Renal cortex interstitium (tissue), 11 donors: ENCODE results near the gene RNPS1. TPM values are rescaled to one million over a fixed set of nuclear protein-coding genes. Genes with fewer than 3 reads are reported as not detected.

Source experiments
- DNase-seq, 11 donors: peaks; one replicate each; pipeline ENCODE4 v3.0.0-alpha.2; 2013; ENCODE audit warnings: low read depth in 9 of 11, low spot score in 4 of 11; ENCODE audit errors: extremely low read depth in 1 of 11
- polyA plus RNA-seq, 3 donors: library from polyadenylated mRNA; unstranded; fragments of 120-200 nt; gene quantifications; one replicate each; pipeline ENCODE4 v1.2.1, GENCODE V29; 2013; ENCODE audit not compliant: insufficient read length in 3 of 3

RNPS1 gene
- polyA plus RNA-seq, 3 donors = 194 to 231 (median 219) TPM

DNA sequence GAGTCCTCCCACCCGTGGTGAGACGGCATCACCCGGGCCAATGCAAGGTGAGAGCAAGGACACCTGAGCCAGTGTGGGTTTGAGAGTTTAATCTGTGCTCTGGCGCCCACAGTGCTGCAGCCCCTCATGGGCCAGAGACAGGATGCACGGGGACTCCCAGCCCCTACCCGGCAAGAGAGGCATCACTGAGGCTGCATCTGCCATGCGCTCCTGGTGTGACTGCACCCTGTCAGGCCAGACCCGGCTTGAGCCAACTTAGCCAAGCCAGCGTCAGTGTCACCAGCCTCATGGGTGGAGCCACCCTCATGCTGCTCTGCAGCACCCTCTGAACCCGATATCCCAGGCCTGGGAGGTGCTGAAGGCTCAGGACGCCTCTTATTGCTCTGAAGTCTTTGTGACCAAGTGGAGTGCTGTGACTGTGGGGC is 56.0 kb downstream of the RNPS1 start:
- DNase-seq = no peak

DNA sequence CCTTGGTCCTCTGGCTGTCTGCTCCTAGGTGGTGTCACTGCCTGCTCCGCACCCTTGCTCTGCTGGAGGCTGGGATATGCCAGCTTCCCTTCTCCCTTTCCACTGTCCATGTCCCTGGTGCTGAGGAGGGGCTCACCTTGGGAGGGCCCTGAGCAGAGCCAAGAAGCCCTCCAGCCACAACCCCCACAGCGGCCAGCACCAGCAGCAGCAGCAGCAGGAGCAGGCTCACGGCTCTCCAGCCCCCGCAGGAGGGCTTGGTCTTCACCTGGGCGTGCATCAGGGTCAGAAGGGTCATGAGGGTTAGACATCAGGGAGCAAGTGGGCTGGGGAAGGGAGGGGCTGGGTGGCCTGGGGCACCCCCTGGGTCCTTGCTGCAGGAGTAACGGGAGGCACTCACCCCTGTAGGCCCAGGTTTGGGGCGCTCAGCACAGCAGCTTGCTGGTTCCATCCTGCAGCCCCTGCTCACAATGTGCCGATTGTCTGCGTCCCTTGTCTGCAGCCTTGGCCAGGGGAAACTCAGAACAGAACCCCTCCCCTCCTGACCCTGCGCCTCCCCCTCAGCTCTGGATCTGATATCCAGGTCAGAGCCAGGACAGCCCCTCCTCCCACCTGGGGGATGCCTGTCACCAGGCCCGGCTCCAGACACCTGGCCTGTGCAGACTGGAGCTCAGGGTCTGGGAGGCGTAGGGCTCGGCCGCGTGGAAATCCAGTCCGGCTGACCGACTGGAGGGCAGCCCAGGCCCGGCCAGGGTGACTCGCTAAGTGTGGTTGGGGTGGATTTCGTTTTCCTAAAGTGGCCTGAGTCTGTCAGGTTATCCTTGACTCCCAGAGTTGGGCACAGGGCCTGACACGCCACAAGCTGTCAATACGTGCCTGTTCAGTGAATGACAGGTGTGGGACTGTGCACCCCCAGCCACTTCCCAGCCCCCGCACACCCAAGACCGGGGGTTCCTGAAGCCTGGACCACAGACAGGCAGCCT is 57.2 kb downstream of the RNPS1 start, which contains the start of gene BRICD5:
BRICD5 (minus strand) TSS at position 478 of the 980 bp plus-strand sequence; CDS start at position 448, 30 bp downstream.
- no peak for DNase-seq

DNA sequence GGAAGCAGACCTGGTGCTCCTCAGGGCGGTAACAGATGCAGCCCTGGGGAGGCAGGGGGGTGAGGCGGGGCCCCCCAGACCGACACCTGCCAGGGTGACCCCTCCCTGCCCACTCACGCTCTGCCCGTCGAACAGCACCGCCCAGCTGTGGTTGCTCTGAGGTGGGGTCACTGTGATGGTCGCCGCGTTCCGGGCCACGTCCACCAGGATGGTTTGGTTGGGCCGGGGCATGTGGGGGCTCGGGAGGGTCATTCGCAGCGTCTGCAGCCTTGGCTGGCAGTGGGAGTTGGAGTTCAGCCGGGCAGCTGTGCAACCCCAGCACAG is 58.0 kb downstream of the RNPS1 start:
- no peak for DNase-seq

DNA sequence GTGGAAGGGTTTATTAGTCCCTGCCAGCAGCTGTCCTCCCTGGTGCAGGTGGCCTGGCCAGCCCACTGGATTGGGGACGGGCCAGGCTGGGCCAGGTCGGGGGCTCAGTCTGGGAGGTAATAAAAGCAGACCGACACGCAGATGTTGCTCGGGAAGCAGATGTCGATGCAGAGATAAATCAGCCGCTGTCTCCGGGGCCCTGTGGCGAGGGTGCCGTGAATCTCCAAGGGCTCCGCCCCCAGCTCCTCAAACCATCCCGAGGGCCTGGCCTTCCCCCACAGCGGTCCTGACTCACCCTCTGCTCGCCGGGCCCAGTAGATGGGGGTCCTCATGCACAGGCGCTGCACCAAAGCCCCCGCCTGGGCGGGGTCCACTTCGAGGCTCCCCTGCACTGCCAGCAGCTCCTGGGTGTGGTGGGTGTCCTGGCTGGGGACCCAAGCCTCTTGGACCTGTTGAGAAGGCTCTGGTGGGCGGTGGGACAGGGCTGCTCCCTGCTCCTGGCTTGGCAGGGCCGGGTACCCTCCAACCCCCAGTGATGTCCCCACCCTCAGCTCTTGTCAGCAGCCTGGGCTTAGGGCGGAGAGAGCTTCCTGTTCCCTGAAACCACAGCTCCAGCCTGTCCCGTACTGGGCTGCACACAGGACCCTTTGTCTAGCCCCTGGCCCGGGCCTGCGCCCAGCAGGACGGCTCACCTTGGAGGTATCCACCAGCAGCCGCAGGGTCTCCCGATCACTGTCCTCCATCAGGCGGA is 58.5 kb downstream of the RNPS1 start:
- DNase-seq = no peak

DNA sequence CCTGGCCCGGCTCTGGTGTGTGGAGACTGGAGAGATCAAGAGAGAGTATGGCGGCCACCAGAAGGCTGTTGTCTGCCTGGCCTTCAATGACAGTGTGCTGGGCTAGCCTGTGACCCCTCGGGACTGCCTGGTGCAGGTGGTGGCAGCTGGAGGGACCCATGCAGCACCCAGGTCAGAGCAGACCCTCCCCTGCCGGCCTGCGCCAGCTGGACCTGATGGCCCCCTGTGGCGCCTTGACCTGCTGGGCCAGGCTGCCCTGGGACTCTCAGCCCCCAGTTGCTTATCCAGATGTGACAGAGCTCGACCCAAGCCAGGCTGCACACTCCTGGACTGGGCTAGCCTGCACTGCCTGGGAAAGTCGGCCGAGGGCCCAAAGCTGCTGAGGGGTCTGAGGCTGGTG is 59.2 kb downstream of the RNPS1 start:
- no peak for DNase-seq

DNA sequence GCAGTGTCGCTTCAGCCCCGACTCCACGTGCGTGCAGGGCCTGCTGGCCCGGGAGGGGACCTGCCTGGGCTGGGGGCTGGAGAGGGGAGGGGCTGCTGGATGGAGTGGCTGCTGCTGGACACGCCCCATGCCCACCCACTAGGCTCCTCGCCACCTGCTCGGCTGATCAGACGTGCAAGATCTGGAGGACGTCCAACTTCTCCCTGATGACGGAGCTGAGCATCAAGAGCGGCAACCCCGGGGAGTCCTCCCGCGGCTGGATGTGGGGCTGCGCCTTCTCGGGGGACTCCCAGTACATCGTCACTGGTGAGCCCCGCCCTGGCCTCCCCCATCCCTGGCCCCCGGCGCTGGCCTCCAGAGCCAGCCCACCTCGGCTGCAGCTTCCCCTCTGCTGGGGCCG is 59.6 kb downstream of the RNPS1 start:
- DNase-seq = no peak

DNA sequence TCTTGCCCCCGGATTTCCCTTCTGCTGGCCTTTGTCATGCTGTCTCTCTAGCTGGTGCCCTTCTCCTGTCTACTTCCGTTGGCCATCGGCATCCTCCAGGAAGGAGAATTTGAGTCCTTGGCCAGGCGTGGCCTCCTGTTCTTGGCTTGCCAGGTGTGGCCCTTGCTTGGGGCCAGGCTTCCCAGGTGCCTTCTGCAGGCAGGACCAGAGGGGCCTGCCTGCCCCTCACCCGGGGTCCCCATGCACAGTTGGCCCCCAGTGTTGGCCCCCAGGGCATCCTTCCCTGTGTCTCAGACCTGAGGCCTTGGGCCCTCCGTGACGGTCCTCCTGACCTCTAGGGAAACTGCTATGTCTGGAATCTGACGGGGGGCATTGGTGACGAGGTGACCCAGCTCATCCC is 60.1 kb downstream of the RNPS1 start:
- no peak for DNase-seq

DNA sequence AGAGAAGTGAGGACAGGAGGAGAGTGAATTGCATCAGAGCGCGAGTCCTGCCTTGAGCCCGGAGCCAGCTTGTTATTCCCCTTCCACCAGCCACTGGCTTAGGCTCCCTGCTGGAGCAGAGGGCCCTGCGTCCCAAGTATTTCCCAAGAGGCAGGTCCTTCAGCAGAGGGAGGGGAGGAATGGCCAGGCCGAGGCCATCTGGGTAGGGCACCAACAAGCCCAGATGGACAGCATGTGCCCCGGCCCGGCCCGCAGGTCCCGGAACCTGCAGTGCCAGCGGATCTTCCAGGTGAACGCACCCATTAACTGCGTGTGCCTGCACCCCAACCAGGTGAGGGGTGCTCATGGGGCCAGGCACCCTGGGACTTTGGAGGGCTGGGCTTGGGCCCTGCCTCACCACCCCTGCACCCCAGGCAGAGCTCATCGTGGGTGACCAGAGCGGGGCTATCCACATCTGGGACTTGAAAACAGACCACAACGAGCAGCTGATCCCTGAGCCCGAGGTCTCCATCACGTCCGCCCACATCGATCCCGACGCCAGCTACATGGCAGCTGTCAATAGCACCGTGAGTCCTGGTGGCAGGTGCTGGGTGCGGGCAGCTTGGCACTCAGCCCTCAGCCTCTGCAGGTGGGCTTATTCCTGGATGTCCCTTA is 61.0 kb downstream of the RNPS1 start:
- no peak for DNase-seq

DNA sequence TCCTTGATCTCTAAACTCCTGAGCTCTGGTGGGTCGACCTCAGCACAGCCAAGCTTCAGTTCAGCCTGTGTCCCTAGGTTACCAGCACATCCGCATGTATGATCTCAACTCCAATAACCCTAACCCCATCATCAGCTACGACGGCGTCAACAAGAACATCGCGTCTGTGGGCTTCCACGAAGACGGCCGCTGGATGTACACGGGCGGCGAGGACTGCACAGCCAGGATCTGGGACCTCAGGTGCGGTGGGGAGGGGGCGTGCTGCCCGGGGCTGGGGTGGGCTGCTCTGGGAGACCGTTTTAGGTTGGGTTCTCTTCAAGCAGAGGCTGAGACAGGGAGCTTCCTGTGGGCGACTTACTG is 61.5 kb downstream of the RNPS1 start:
- no peak for DNase-seq

DNA sequence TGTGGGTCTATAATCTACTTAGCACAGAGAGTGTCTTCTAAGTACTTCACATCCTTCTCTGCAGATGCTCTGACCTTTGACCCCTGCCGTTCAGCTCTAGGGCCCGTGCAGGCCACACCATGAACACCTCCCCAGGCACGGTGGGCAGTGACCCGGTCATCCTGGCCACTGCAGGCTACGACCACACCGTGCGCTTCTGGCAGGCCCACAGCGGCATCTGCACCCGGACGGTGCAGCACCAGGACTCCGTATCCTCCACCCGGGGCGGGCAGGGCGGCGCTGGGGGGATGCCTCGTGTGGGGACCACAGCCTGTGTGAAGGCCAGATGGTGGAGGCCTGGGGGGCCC is 62.0 kb downstream of the RNPS1 start:
- no peak for DNase-seq

DNA sequence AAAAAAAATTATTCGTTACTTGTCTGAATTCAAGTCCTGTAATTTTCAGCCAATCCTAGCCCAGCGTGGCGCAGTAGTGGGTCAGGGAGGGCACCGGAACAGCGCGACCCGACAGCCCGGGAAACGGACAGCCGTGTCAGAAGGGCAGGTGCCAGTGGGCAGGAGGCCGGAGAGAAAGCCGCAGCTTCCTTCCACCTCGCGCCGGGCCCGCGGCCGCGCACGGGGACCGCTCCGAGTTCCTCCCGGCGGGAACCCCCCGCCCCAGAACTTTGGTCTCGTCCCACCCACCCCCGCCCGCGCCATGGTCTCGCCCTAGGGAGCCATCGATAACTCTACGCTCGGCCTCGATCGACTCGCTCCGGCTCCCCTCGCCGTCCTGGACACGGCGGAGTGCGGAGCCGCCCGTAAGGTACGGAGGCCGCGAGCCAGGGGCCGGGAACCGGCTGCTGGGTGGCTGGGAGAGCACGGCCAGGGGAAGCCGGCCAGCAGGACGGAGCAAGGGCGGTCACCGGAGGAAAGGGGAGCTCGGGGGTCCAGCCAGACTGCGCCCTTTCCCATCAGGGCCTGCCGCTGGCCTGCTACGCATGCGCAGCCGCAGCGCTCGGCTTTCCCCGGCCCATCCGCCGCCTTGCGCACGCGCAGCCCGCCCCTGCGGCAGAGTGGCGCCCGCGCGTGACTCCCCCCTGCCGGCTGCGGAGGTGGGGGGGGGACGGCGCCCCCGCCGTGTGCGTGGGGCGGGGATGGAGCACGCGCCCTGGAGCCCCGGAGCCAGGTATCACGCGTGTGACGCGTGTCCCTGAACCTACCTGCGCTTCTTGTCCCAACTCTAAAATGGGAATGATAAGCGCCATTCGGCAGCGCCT is 62.6 kb downstream of the RNPS1 start, which contains the start of gene MLST8:
MLST8 (plus strand) TSS at position 351 of the 863 bp plus-strand sequence. CDS start 632 bp downstream, outside the sequence.
- DNase-seq = peak in 10 of 11 donors; percentile 66 to 85 (median 80)

DNA sequence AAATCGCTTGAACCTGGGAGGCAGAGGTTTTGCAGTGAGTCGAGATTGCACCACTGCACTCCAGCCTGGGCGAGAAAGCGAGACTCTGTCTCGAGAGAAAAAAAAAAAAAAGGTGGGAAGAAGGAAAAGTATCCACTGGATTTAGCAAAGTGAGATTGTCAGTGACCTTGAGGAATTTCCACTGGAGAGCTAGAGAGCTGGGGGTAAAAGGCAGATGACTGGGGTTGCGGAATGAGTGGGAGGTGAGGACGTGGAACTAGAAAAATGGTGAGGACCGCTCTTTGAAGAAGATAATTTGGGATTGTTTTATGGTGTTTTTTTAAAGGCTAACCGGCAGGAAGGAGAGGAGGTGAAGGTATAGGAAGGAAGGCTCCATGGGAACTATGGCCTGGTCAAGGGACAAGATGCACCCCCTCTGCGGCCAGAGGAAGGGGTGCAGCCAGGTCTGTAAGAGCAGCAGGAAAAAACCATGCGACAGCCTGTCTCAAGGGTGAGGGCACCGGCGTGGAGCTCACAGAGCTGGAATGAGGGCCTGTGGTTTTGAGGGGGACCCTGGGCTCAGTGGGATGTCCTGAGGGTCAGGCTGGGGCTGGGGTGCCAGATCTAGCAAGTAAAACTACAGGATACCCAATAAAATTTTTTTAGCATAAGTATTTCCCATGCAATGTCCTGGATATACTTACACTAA is 63.4 kb downstream of the RNPS1 start:
- DNase-seq = no peak

Other genes with a start within 250 kb of the RNPS1 start
- 10 to 100 TPM in 1 of 3 donors, 1 to 10 TPM in 2; 3.8 to 12.4 (median 8.2) TPM for gene NPW, start 248.3 kb downstream of the RNPS1 start, polyA plus RNA-seq
- gene NHERF2, start 241.2 kb downstream of the RNPS1 start, polyA plus RNA-seq = 100 to 1,000 TPM in 2 of 3 donors, 10 to 100 TPM in 1; 82.6 to 162 (median 147) TPM
- gene NTHL1, start 220.3 kb downstream of the RNPS1 start, polyA plus RNA-seq = 10 to 100 TPM; 15.2 to 26.1 (median 19.9) TPM
- gene TSC2, start 220.1 kb downstream of the RNPS1 start, polyA plus RNA-seq = 100 to 1,000 TPM; 138 to 170 (median 151) TPM
- 100 to 1,000 TPM in 2 of 3 donors, 10 to 100 TPM in 1; 53.6 to 123 (median 101) TPM for gene PKD1, start 132.2 kb downstream of the RNPS1 start, polyA plus RNA-seq
- 1 to 10 TPM; 2.6 to 3.4 (median 3.0) TPM for gene RAB26, start 119.5 kb downstream of the RNPS1 start, polyA plus RNA-seq
- gene TRAF7, start 112.3 kb downstream of the RNPS1 start, polyA plus RNA-seq = 10 to 100 TPM; 48.0 to 58.5 (median 49.3) TPM
- gene CASKIN1, start 71.5 kb downstream of the RNPS1 start, polyA plus RNA-seq = 1 to 10 TPM in 2 of 3 donors, under 1 TPM in 1; 1.00 to 2.4 (median 1.9) TPM
- 10 to 100 TPM; 41.6 to 55.8 (median 44.5) TPM for gene MLST8, start 62.7 kb downstream of the RNPS1 start, polyA plus RNA-seq
- 10 to 100 TPM in 1 of 3 donors, 1 to 10 TPM in 2; 4.5 to 11.0 (median 7.9) TPM for gene BRICD5, start 57.3 kb downstream of the RNPS1 start, polyA plus RNA-seq
- 10 to 100 TPM; 13.0 to 17.1 (median 14.9) TPM for gene PGP, start 53.3 kb downstream of the RNPS1 start, polyA plus RNA-seq
- 10 to 100 TPM; 13.0 to 24.9 (median 22.5) TPM for gene E4F1, start 44.5 kb downstream of the RNPS1 start, polyA plus RNA-seq
- 1 to 10 TPM in 2 of 3 donors, under 1 TPM in 1; 0.36 to 1.4 (median 1.4) TPM for gene DNASE1L2, start 31.7 kb downstream of the RNPS1 start, polyA plus RNA-seq
- gene ECI1, start 16.5 kb downstream of the RNPS1 start, polyA plus RNA-seq = 10 to 100 TPM; 59.0 to 76.2 (median 72.2) TPM
- gene ABCA3, start 72.6 kb upstream of the RNPS1 start, polyA plus RNA-seq = 1 to 10 TPM; 5.2 to 6.9 (median 6.3) TPM
- 10 to 100 TPM in 2 of 3 donors, 1 to 10 TPM in 1; 9.5 to 14.0 (median 11.9) TPM for gene CCNF, start 161.3 kb upstream of the RNPS1 start, polyA plus RNA-seq
- gene TEDC2, start 192.0 kb upstream of the RNPS1 start, polyA plus RNA-seq = 10 to 100 TPM in 2 of 3 donors, 1 to 10 TPM in 1; 8.5 to 14.2 (median 11.8) TPM
- gene NTN3, start 203.2 kb upstream of the RNPS1 start, polyA plus RNA-seq = 1 to 10 TPM; 1.8 to 4.4 (median 3.5) TPM
- 10 to 100 TPM; 15.2 to 19.6 (median 19.0) TPM for gene TBC1D24, start 207.0 kb upstream of the RNPS1 start, polyA plus RNA-seq
- 100 to 1,000 TPM; 158 to 278 (median 243) TPM for gene ATP6V0C, start 245.8 kb upstream of the RNPS1 start, polyA plus RNA-seq